ENCODE measurements around the gene PGBD1. TPM values are rescaled to one million over a fixed set of nuclear protein-coding genes. Genes with fewer than 3 reads are reported as not detected.

Gene PGBD1
- total and polyA plus RNA-seq, 2 of the 13 experiments (the other 11 are each of a cell fraction or from before 2014, with no cell fraction given), result 3.6 to 6.9 TPM

GRCh38 chr6:28335564-28336283 is 54.4 kb downstream of the PGBD1 start, which contains the start of gene ZSCAN31 (continued):
- TF ChIP-seq AHDC1 (CRISPR knock-in tag; IDR thresholded peaks at IDR 0.05; ENCODE audit: borderline replicate concordance) (no peak), ZNF609 (CRISPR knock-in tag; IDR thresholded peaks at IDR 0.05; ENCODE audit: borderline replicate concordance) (peak; percentile 71), MAX (IDR thresholded peaks at IDR 0.05) (peak; percentile 59), GPN1 (CRISPR knock-in tag; IDR thresholded peaks at IDR 0.05; ENCODE audit: borderline replicate concordance) (no peak), ZNF878 (CRISPR knock-in tag; IDR thresholded peaks at IDR 0.05) (peak; percentile 94), SAP130 (CRISPR knock-in tag; IDR thresholded peaks at IDR 0.05; ENCODE audit: low read depth) (peak; percentile 82), ZNF496 (CRISPR knock-in tag; IDR thresholded peaks at IDR 0.05; ENCODE audit: insufficient replicate concordance) (no peak), LBX2 (CRISPR knock-in tag; IDR thresholded peaks at IDR 0.05; ENCODE audit: borderline replicate concordance) (no peak), ZNF891 (CRISPR knock-in tag; IDR thresholded peaks at IDR 0.05) (peak; percentile 95), ZNF34 (CRISPR knock-in tag; IDR thresholded peaks at IDR 0.05; ENCODE audit: borderline replicate concordance) (peak; percentile 93), ZNF512B (CRISPR knock-in tag; IDR thresholded peaks at IDR 0.05; ENCODE audit: borderline replicate concordance) (0 out of 2 replicates have a peak, but pooled peaks have one; percentile 41), ZBTB1 (CRISPR knock-in tag; IDR thresholded peaks at IDR 0.05; ENCODE audit: borderline replicate concordance) (no peak), KLF11 (CRISPR knock-in tag; IDR thresholded peaks at IDR 0.05) (no peak)

All from HepG2 (cell line).